Measurements from ENCODE around the gene PTGER1.

- TF ChIP-seq HDAC6 (IDR thresholded peaks at IDR 0.05; ENCODE audit: low read depth, low read length) = no peak
- TF ChIP-seq SP1 (IDR thresholded peaks at IDR 0.05; ENCODE audit: low read depth, low read length) = no peak
These were observed 49.4 kb downstream of the PTGER1 start for GRCh38 chr19:14425696-14426138.
